ENCODE measurements around the gene RNASE9.
"Not testable (repeated sequence)": the region's sequence is repeated elsewhere in the genome, so short reads cannot be mapped to it uniquely, and the experiment has no call there.

Gene RNASE9

GRCh38 chr14:20560961-20561360, at the start of gene RNASE9:
Gene RNASE9 (minus strand): TSS chr14:20561047.
- no peak for DNase-seq

- peak; percentile 54 for DNase-seq
These were observed 49.3 kb upstream of the RNASE9 start for GRCh38 chr14:20610002-20610765.

GRCh38 chr14:20609215-20610001, 48.6 kb upstream of the RNASE9 start:
- DNase-seq, result peak; percentile 74

GRCh38 chr14:20608383-20609110, 47.7 kb upstream of the RNASE9 start:
- no peak for DNase-seq

GRCh38 chr14:20607617-20608016, 46.8 kb upstream of the RNASE9 start:
- no peak for DNase-seq

GRCh38 chr14:20606902-20607242, 46.0 kb upstream of the RNASE9 start:
- DNase-seq, result no peak

- peak; percentile 14 for DNase-seq
These were observed 45.5 kb upstream of the RNASE9 start for GRCh38 chr14:20606190-20606901.

GRCh38 chr14:20603813-20604690, 43.2 kb upstream of the RNASE9 start:
- DNase-seq, result no peak

GRCh38 chr14:20602583-20602982, 41.7 kb upstream of the RNASE9 start:
- DNase-seq, result no peak

GRCh38 chr14:20601522-20601921, 40.7 kb upstream of the RNASE9 start:
- no peak for DNase-seq

- no peak for DNase-seq
These were observed 36.3 kb upstream of the RNASE9 start for GRCh38 chr14:20597108-20597507.

- not testable (repeated sequence) for DNase-seq
These were observed 34.9 kb upstream of the RNASE9 start for GRCh38 chr14:20595726-20596125.

- DNase-seq, result no peak
These were observed 31.7 kb upstream of the RNASE9 start for GRCh38 chr14:20592574-20592973.

GRCh38 chr14:20591235-20591634, 30.4 kb upstream of the RNASE9 start, which contains the start of gene RNASE12:
Gene RNASE12 (minus strand): TSS chr14:20591376. CDS start chr14:20590723, 653 bp downstream.
- no peak for DNase-seq

GRCh38 chr14:20587489-20588154, 26.8 kb upstream of the RNASE9 start, which contains the start of gene RNASE11:
Gene RNASE11 (minus strand): TSS chr14:20588001.
- DNase-seq, result no peak

- DNase-seq, result no peak
These were observed 23.1 kb upstream of the RNASE9 start for GRCh38 chr14:20583908-20584307.

GRCh38 chr14:20583142-20583541, 22.3 kb upstream of the RNASE9 start:
- DNase-seq, result no peak

GRCh38 chr14:20580242-20580641, 19.4 kb upstream of the RNASE9 start:
- DNase-seq, result no peak

GRCh38 chr14:20578784-20579502, 18.1 kb upstream of the RNASE9 start:
- DNase-seq, result no peak

GRCh38 chr14:20578325-20578724, 17.5 kb upstream of the RNASE9 start:
- DNase-seq, result no peak
